ENCODE measurements around the gene PCOLCE2.
A peak's percentile ranks its signal among the peaks of the same experiment; 100 is the strongest.

The PCOLCE2 gene

GRCh38 chr3:142929890-142930289 is 41.0 kb upstream of the PCOLCE2 start:
- H3K27ac ChIP-seq, result no peak overlapping the region
- TF ChIP-seq ZFX (IDR thresholded peaks at IDR 0.05) (no peak), CTCF (conservative IDR thresholded peaks at IDR 0.05) (no peak)

GRCh38 chr3:142929109-142929508 is 40.2 kb upstream of the PCOLCE2 start:
- TF ChIP-seq CTCF (conservative IDR thresholded peaks at IDR 0.05), result peak; percentile 93
- TF ChIP-seq ZFX (IDR thresholded peaks at IDR 0.05), result no peak
- H3K27ac ChIP-seq, result no peak overlapping the region

GRCh38 chr3:142926368-142926944 is 37.6 kb upstream of the PCOLCE2 start:
- TF ChIP-seq CTCF (conservative IDR thresholded peaks at IDR 0.05), result no peak
- TF ChIP-seq ZFX (IDR thresholded peaks at IDR 0.05), result no peak
- H3K27ac ChIP-seq, result no peak overlapping the region

- no peak for TF ChIP-seq CTCF (conservative IDR thresholded peaks at IDR 0.05)
- no peak for TF ChIP-seq ZFX (IDR thresholded peaks at IDR 0.05)
- no peak overlapping the region for H3K27ac ChIP-seq
Observed at GRCh38 chr3:142925140-142925539, 36.3 kb upstream of the PCOLCE2 start.

GRCh38 chr3:142923694-142924093 is 34.8 kb upstream of the PCOLCE2 start:
- no peak for TF ChIP-seq CTCF (conservative IDR thresholded peaks at IDR 0.05)
- TF ChIP-seq ZFX (IDR thresholded peaks at IDR 0.05), result no peak
- no peak overlapping the region for H3K27ac ChIP-seq

GRCh38 chr3:142916605-142917004 is 27.7 kb upstream of the PCOLCE2 start:
- TF ChIP-seq CTCF (conservative IDR thresholded peaks at IDR 0.05) (no peak), ZFX (IDR thresholded peaks at IDR 0.05) (no peak)
- H3K27ac ChIP-seq, result no peak overlapping the region

- no peak overlapping the region for H3K27ac ChIP-seq
- TF ChIP-seq CTCF (conservative IDR thresholded peaks at IDR 0.05) (no peak), ZFX (IDR thresholded peaks at IDR 0.05) (no peak)
Observed at GRCh38 chr3:142915636-142916035, 26.8 kb upstream of the PCOLCE2 start.
